Parathyroid adenoma (tissue), 2 donors: ENCODE measurements around the gene PTBP1.
"Not testable (repeated sequence)": the region's sequence is repeated elsewhere in the genome, so short reads cannot be mapped to it uniquely, and the experiment has no call there.

Experiments used
- H2AFZ ChIP-seq: fragments of 300-600 bp; sonication (generic); one replicate; pipeline ENCODE4 v1.7.0; 2017; ENCODE audit warnings: antibody characterized with exemption, mild to moderate bottlenecking
- H3K27ac ChIP-seq: fragments of 300-600 bp; sonication (generic); one replicate; pipeline ENCODE4 v1.7.0; 2017
- H3K27me3 ChIP-seq: fragments of 300-600 bp; sonication (generic); one replicate; pipeline ENCODE4 v1.7.0; 2017; ENCODE audit warnings: low read length; ENCODE audit not compliant: control insufficient read depth, insufficient read depth
- H3K36me3 ChIP-seq: fragments of 300-600 bp; sonication (generic); one replicate; pipeline ENCODE4 v1.7.0; 2017; ENCODE audit warnings: low read length; ENCODE audit not compliant: control insufficient read depth, insufficient read depth
- H3K4me1 ChIP-seq: fragments of 300-600 bp; sonication (generic); one replicate; pipeline ENCODE4 v1.7.0; 2017; ENCODE audit warnings: control low read depth
- H3K4me2 ChIP-seq: fragments of 300-600 bp; sonication (generic); one replicate; pipeline ENCODE4 v1.7.0; 2017; ENCODE audit warnings: low read length
- H3K4me3 ChIP-seq: fragments of 300-600 bp; sonication (generic); one replicate; pipeline ENCODE4 v1.7.0; 2017; ENCODE audit warnings: low read depth, low read length
- H3K79me2 ChIP-seq: fragments of 300-600 bp; sonication (generic); one replicate; pipeline ENCODE4 v1.7.0; 2017; ENCODE audit warnings: control low read depth
- H3K9ac ChIP-seq: fragments of 300-600 bp; sonication (generic); one replicate; pipeline ENCODE4 v1.7.0; 2017; ENCODE audit warnings: mild to moderate bottlenecking
- H3K9me3 ChIP-seq: fragments of 300-600 bp; sonication (generic); one replicate; pipeline ENCODE4 v1.7.0; 2017; ENCODE audit warnings: low read length; ENCODE audit not compliant: control insufficient read depth
- TF ChIP-seq, protein P1 (sequence below): fragments of 300-600 bp; sonication (generic); IDR thresholded peaks from one replicate; pipeline ENCODE4 v1.7.0; 2017; ENCODE audit warnings: antibody characterized with exemption, mild to moderate bottlenecking
- donor health status: primary hyperparathyroidism.

The PTBP1 gene

DNA sequence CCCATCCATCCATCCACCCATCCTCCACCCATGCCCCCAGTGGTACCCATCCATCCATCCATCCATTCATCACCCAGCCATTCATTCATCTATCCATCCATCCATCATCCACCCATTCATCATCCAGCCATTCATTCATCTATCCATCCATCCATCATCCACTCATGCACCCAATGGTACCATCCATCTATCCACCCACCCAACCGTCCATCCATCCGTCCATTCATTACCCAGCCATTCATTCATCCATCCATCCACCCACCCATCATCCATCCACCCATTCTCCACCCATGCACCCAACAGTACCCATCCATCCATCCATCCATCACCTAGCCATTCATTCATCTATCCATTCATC, 19.2 kb downstream of the PTBP1 start:
- no peaks in the 10 kb centered on the region for H3K4me1 ChIP-seq
- H3K9ac ChIP-seq, result no peak overlapping the region
- H3K79me2 ChIP-seq, result no peaks in the 10 kb centered on the region
- H3K36me3 ChIP-seq, result no peaks in the 10 kb centered on the region
- no peak overlapping the region for H3K4me3 ChIP-seq
- H2AFZ ChIP-seq, result no peak overlapping the region
- TF ChIP-seq, protein P1, sequence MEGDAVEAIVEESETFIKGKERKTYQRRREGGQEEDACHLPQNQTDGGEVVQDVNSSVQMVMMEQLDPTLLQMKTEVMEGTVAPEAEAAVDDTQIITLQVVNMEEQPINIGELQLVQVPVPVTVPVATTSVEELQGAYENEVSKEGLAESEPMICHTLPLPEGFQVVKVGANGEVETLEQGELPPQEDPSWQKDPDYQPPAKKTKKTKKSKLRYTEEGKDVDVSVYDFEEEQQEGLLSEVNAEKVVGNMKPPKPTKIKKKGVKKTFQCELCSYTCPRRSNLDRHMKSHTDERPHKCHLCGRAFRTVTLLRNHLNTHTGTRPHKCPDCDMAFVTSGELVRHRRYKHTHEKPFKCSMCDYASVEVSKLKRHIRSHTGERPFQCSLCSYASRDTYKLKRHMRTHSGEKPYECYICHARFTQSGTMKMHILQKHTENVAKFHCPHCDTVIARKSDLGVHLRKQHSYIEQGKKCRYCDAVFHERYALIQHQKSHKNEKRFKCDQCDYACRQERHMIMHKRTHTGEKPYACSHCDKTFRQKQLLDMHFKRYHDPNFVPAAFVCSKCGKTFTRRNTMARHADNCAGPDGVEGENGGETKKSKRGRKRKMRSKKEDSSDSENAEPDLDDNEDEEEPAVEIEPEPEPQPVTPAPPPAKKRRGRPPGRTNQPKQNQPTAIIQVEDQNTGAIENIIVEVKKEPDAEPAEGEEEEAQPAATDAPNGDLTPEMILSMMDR, result no peak
- H3K4me2 ChIP-seq, result no peak overlapping the region
- no peak overlapping the region for H3K27ac ChIP-seq
- no peaks in the 10 kb centered on the region for H3K9me3 ChIP-seq
- no peaks in the 10 kb centered on the region for H3K27me3 ChIP-seq

DNA sequence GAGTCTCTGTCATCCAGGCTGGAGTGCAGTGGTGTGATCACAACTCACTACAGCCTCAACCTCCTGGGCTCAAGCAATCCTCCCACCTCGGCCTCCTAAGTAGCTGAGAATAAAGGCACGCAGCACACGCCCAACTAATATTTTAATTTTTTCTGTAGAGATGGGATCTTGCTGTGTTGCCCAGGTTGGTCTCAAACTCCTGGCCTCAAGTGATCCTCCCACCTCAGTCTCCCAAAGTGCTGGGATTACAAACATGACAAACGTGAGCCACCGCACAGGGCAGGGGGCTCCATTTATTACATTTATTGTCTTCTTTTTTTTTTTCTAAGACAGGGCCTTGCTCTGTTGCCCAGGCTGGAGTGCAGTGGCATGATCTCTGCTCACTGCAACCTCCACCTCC, 23.0 kb downstream of the PTBP1 start:
- H3K36me3 ChIP-seq, H3K9me3 ChIP-seq, H3K4me1 ChIP-seq, H3K4me3 ChIP-seq, H3K27me3 ChIP-seq, H3K79me2 ChIP-seq, H2AFZ ChIP-seq, H3K9ac ChIP-seq, H3K27ac ChIP-seq, H3K4me2 ChIP-seq: not testable (repeated sequence)

DNA sequence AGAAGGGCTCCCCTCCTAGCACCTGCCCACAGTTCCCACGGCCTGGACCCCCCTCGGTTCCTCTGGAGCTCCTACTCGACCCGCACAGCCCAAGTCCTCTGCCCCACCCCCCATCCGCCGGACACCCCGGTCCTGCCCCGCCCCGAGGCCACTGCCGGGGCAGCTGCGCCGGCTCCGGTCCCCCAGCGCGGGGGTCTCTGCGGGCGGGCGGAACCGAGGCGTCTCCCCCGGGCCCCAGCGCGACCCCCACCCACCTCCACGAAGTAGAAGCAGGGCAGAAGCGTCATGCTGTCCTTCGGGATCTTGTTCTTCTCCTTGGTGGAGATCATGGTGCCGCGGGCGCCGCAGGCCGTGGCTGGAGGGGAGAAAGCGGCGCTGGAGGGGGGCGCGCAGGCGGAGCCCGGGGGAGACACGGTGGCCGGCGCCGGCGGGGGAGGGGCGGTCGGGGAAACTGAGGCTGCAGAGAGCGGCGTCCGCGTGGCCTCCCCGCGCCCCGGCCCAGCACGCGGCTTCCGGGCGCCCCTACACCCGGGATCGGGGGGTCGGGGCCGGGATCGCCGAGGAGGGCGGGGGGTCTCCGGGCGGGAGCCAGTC, 24.1 kb downstream of the PTBP1 start:
- Histone ChIP-seq H3K4me2 (peak overlapping the region; percentile 59), H3K36me3 (no peaks in the 10 kb centered on the region), H3K4me1 (no peaks in the 10 kb centered on the region), H3K27ac (no peak overlapping the region), H3K9me3 (no peaks in the 10 kb centered on the region), H3K4me3 (no peak overlapping the region), H2AFZ (peak overlapping the region; percentile 63), H3K79me2 (no peaks in the 10 kb centered on the region), H3K27me3 (no peaks in the 10 kb centered on the region), H3K9ac (no peak overlapping the region)
- TF ChIP-seq, protein P1, result no peak

DNA sequence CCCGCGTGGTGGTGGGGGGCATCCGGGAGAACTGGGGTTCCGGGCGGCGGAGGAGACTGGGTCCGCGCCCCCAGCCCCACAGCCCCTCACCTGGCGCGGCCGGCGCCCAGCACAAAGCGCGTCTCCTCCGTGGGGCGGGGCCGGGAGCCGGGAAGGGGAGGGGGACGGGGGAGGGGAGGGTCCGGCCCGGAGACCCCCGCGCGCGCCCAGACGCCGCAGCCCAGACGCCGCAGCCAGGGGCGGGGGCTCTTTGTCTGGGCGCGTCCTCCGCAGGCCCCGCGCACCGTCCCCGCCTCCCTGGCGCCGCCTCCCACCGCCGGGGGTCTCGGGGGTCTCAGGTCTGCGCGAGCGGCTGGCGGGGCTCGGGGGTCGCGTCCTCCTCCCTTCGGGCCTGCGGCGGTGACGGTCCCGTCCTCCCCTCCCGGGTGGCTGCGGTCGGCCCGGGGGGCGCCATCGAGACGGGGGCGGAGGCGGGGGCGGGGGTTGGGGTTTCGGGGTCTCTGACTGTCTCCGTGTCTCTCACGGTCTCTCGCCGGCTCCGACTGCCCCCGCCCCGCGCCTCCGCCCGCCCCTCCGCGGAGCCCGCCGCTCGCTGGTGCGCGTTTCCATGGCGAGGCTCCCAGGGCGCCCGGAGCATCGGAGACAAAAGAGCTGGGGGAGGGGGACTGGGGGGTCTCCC, 24.7 kb downstream of the PTBP1 start, which contains the start of gene PLPPR3:
Gene PLPPR3, minus strand, starts transcription at position 131 of the 679 bp plus-strand sequence. CDS start 396 bp downstream, outside the sequence.
- no peak within 1 kb of the TSS for H3K4me3 ChIP-seq
- H3K36me3 ChIP-seq, result no peaks in the 10 kb centered on the region
- no peak within 1 kb of the TSS for H3K27ac ChIP-seq
- no peaks in the 10 kb centered on the region for H3K9me3 ChIP-seq
- no peaks in the 10 kb centered on the region for H3K4me1 ChIP-seq
- TF ChIP-seq, protein P1, result no peak
- peak within 1 kb of the TSS; percentile 59 for H3K4me2 ChIP-seq
- H3K79me2 ChIP-seq, result no peaks in the 10 kb centered on the region
- no peak within 1 kb of the TSS for H3K9ac ChIP-seq
- no peaks in the 10 kb centered on the region for H3K27me3 ChIP-seq
- H2AFZ ChIP-seq, result peak within 1 kb of the TSS; percentile 63

DNA sequence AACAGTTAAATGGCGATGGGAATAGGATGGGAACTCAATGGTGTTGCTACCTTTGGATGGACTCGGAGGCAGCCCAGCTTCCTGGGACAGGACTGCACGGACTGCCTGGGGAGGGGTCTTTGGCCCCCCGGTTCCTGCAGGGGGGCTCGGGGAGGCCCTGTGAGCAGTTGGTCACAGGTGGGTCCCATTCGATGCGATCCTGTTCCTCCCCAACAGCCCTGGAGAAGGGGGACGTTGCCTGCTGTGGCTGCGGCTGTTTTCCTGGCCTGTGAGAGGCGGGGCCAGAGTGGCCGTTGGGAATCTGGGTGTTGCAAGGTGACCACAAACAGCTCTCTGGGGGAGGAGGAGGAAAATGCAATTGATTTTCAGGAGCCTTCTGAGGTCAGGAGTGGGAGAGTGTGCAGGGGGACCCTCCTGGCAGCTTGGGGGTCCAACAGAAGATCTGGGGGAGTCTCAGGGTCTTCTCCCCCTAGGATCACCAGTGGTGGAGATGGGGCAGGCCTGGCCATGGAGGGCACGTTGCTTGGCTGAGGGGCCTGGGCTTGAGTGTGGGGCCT, 26.4 kb downstream of the PTBP1 start:
- TF ChIP-seq, protein P1, result no peak
- Histone ChIP-seq H2AFZ (no peak overlapping the region), H3K9ac (no peak overlapping the region), H3K36me3 (no peaks in the 10 kb centered on the region), H3K27me3 (no peaks in the 10 kb centered on the region), H3K79me2 (no peaks in the 10 kb centered on the region), H3K4me3 (no peak overlapping the region), H3K4me1 (no peaks in the 10 kb centered on the region), H3K4me2 (no peak overlapping the region), H3K9me3 (no peaks in the 10 kb centered on the region), H3K27ac (no peak overlapping the region)
